Gastroesophageal sphincter (tissue), 3 donors: Measurements from ENCODE around the gene NEDD4.

ENCODE experiments used
- CTCF ChIP-seq, 4 experiments: fragments of 200-600 bp in 2 of 4; fragments of 450-650 bp in 2 of 4; sonication (generic) in 1 of 4; IDR thresholded peaks; one replicate each; pipeline ENCODE4 v1.5.1; 2017 to 2019; ENCODE audit warnings: antibody characterized with exemption in 4 of 4, mild to moderate bottlenecking in 2 of 4, moderate library complexity in 2 of 4
- EP300 ChIP-seq: sonication (generic); formaldehyde crosslinking; IDR thresholded peaks from one replicate; pipeline ENCODE4 v1.6.1; 2017; ENCODE audit warnings: antibody characterized with exemption, mild to moderate bottlenecking

- TF ChIP-seq CTCF (IDR thresholded peaks at IDR 0.05) (no peak), EP300 (no peak)
Observed at GRCh38 chr15:55959744-55960447, 33.5 kb downstream of the NEDD4 start.
